CMK (cell line): ENCODE data around the gene TPX2.
A peak's percentile ranks its signal among the peaks of the same experiment; 100 is the strongest.

Experiments
- DNase-seq: peaks from one replicate; pipeline ENCODE4 v3.0.0-alpha.2; 2010; ENCODE audit warnings: low read depth

The TPX2 gene

DNA sequence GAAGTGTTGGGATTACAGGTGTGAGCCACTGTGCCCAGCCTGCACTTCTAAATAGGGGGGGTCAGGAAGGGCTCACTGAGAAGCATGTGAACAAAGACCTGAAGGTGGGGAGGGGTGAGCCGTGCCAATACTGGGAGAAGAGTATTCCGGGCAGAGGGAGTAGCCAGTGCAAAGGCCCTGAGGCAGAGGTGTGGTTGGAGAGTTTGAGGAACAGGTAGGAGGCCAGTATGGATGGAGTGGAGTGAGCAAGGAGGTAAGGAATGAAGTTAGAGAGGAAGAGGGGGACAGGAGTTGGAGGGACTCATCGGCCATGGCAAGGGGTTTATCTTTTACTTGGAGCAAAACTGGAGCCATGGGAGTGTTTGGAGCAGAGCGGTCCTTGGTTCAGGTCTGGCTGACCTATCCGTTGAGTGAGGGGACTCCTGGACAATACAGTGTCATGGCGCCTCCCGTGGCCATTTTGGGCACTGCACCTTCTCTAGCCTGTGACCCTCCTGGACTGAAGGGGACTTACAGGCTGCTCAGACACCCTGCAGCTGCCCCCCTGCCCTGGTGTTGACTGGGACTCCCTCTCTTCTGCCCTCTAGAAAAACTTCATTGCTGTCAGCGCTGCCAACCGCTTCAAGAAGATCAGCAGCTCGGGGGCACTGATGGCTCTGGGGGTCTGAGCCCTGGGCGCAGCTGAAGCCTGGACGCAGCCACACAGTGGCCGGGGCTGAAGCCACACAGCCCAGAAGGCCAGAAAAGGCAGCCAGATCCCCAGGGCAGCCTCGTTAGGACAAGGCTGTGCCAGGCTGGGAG is 94.2 kb downstream of the TPX2 start:
- peak; percentile 55 for DNase-seq

DNA sequence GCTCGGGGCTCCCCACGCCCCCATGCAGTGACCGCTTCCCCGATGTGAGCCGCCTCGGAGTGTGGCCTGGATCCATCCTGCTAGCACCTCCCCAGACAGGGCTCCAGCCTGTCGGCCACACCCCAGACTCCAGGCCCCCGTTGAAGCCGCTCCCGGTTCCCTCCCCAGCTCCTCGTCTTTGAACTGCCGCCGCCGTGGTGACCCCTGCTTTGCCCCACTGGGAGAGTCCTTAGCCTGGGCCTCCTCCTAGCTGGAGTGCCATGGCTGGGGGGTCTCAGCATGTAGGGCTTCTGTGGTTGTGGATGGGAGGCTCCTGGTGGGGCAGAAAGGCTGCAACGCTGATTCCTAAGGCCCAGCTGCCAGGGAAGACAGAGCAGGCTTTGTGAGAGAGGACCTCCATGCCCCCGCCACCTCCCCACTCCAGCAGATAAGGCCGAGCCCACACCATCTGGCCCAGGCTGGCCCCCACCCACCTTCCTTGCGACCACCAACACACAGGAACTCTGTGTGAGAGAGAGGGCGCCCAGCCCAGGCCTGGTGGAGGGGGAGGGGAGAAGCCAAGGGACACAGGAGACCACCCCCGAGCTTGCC is 94.9 kb downstream of the TPX2 start:
- DNase-seq, result no peak

DNA sequence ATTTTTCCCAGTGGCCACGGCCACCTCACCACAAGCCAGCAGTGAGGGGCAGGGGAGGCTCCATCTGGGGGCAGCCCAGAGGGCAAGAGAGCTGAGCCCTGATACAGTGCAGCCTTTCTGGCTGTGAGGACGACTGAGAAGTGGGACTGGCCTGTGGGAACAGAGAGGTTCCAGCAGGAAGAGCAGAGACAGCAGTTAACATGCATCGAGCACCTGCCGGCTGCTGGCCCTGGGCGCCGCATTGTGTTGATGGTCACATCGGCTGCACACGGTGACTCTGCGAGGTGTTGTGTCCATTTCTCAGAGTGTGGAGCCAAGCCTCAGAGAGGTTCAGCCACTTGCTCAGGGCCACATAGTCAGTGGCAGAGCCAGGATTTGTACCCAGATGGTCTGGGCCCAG is 96.5 kb downstream of the TPX2 start:
- DNase-seq, result no peak

DNA sequence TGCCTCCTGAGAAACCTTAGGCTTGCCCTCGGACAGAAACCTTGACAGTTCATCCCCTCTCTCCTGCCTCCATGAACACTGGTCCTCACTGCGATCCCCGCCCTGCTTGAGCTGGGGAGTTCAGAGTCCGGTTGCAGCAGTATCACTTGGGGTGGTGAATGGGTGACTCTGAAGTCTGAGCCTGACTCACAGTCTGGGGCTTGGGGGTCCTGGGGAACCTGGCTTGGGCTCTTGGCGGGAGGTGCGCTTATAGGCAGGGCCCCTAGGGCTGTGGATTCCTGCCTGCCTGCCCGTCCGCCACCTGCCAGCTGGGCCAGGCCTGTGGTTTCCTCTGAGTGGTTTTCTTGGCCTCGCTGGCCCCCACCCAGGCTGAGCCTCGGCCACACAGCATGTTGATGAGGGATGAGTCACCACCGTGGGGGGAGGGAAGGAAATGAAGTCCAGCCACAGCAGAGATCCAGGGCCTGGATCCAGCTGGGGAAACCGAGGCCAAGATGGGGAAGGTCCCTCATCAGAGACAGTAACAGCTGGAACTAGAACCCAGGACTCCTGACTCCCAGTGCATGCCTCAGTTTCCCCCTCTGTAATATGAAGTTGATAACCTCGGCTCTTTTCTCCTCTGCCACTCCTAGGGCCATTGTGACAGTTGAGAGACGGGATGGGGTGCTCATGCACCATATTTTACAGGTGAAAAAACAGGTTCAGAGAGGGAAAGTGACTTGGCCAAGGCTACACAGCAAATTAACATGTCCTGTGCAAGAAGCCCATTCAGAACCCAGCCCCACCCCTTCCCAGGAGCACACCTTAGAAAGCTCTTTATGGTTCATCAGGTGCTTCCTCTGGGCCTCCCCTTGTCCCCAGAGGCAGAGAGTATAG is 97.1 kb downstream of the TPX2 start:
- peak; percentile 32 for DNase-seq

DNA sequence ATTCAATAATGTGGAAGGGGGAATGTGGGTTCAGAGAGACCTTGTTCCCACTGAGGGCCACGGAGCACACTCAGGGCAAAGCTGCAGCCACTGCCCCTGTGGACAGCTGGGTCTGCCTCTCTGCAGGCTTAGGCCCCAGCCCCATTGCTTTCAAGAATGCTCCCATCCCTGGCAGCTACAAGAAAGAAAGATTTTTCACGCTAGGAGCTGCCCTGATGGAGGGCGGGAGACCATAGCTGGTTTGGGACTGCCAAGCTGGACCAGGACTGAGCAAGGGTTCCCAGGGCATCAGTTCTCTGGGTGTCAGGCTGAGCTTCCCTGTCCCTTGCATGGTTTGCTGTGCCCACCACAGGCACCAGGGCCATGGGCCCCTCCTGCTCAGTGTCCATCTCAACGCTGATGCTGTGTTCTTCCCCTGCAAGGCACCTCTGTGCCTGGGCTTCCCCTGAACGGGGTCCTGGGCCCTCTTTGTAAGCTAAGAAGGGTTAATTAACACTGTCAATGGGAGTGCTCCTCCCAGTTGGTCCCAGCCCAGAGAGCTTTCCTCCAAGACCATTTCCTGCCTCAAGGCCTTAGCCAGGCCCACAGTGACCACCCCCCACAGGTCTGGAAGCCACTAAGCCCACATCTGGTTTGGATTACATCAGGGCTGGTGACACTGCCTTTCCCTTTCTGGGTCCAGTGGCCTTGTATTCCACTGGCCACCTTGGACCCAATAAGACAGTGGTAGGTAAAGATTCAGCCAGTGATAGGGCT is 97.9 kb downstream of the TPX2 start:
- DNase-seq, result no peak

DNA sequence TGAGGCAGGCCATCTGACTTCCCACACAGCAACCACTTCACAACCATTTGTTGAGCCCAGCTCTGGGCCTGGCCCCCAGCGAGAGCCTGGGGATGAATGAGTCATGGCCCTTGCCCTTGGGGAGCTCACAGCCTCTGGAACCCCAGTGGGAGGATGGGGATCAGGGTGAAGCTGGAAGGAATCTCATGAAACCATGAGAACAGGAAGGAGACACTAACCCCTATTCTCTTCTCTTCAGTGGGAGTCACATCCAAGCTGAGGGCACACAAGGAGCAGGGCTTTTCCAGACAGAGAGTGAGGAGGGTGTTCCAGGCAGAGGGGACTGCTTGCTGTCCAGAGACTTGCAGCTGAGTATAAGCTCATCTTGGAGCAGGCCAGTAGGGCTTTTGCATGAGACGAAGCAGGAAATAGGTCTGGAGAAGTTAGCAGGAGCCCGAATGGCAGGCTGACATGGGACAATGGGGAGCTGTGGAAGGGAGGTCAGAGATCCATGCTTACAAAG is 98.9 kb downstream of the TPX2 start:
- DNase-seq, result no peak

DNA sequence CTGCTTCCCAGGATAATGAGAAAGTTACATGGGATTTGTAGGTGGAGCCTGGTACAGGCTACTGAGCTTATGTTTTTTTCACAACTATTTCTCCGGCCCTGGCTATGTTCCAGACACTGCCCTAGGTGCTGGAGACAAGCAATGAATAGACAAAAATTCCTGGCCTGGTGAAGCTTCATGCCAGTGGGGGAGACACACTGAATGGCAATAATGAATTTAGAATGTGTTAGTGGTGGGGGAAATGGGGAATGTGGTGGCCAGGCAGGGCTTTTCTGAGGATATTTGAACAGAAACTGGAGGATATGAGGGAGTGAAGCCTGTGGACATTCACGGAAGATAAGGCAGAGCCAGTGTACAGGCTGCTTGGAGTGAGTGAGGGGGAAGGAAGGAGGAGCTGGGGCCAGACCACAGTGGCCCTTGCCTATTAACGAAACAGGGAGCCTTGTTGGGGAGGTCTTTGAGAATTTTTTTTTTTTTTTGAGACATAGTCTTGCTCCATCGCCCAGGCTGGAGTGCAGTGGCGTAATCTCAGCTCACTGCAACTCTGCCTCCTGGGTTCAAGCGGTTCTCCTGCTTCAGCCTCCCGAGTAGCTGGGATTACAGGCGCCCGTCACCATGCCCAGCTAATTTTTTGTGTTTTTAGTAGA is 99.7 kb downstream of the TPX2 start:
- DNase-seq, result no peak

DNA sequence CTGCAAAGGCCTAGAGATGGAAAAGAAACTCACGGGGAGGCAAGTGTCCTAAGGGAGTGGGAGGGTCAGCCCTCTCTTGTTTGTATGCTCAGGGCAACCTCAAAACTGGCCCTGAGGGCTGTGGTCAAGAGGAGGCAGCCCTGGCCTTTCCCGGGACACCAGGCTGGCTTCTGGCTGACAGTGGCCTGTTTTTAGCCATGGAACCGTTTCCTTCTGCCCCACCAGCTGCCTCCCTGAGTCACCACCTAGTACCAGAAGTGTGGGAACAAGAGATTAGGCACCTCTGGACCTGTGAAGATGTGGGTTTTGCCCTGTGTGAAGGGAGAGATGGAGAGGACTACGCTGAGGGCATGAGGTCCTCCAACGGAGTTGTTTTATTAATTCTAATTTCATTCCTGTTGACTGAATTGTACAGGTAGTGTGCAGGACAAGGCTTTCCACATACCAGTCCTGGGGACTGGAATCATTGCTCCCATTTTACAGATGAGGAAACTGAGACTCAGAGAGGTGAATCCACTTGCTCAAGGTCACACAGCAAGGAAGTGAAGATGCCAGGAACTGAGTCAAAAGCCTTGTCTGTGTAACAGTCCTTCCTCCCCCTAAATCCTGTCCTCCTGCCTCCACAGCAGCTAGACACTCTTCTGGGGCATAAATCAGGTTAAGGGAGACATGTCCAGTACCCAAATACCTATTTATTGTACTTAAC is 100.8 kb downstream of the TPX2 start:
- DNase-seq, result no peak

DNA sequence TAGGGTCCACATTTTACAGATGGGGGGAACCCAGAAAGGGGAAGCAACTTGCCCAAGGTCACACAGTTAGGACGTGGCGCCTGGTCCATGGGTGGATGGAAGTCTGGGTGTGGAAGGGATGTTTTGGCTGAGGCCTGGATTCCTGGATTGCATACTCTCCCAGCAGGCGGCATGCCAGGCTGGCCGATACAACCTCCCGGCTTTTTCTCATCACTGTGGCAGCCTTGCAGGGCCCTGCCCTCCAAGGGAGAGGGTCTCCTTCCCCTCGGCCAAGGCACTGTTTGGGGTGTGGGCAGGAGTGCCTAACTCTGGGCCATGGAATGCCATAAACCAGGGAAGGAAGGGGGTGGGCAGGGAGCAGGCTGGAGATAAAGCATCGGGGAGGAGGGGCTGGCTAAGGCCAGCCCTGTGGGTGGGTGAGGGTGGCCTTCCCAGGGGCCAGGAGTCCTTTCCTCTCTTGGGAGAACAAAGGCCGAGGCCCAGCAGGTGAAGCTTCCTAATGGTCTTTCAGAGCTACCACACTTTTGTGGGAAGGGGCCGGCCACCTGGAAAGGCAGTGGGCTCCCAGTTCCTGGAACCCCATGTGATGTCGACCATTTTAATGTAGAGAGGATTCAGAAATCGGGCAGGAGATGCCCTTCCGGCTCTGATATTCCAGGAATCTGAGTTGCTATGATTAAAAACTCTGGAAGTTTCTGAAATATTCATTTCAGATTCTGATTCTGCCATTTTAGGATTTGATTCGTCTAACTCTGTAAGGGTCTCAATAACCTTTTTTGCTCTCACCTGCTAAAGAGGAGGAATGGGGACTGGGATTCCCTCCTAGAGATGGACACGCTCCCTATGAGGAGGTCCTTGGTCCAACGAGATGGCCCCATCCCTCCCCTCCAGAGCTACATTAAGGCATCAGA is 102.1 kb downstream of the TPX2 start:
- no peak for DNase-seq

DNA sequence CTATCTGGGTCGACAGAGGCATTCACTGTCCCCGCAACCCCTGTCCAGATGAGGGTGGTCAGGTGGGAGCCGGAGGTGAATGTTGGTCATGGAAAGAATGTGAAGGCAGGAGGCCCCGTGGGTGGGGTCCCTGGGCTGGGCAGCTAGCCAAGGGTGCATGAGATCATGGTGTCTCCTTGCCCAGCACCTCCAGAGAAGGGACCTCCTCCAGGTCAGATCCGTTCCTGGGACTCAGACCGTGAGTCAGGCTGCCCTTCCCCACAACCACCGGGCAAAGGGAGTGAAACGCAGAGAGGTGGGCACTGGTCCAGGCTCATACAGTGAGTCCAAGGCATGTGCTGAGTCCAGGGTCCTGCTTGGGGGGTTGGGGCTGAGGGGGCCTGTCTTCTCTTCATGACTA is 102.8 kb downstream of the TPX2 start:
- no peak for DNase-seq

DNA sequence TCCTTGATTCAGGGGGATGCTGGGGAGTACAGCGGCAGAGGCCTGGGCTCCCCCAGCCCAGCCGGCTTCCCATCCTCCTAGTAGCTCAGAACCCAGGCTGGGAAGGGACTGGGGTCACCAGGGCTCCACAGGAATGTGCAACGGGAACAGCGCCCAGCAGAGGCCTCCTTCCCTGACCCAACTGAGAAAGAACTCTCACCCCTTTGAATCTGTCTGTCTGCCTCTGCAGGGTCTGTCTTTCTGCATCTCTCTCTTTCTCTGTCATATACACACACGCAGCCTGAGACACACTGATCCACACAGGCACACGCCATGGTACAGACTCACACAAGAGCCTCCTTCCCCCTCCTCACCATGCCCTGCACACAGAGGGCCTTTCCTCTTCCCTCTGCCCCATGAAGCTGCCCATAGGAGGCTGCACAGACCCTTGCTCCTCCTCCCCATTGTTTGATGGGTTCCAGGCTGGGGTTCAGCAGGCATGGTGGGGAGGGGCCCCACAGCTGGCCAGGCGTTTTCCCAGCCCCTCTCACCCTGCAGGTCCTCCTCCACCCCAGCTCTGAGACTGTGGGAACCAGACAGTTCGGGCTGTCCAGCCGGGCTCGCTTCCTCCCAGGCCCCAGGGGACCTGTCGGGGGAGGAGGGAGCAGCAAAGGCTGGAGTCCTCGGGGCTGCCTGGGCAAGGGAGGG is 103.5 kb downstream of the TPX2 start:
- no peak for DNase-seq

DNA sequence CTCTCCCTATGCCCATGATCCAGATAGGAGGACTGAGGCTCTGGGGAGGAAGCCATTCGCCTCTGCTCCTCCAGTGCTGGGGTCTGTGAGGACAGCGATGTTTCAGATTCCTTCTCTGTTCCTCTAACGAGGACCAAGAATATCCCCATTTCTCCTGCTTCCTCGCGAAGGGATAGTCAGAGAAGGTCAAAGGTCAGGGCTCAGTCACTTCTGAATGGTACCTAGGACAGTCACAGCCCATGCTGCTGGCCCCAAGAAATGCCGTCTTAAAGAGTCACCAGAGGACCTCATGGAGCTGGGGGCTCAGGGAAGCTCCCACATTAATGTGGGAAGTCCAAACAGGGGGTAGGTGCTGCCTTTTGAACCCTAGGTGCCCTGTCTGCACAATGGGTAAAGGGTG is 104.2 kb downstream of the TPX2 start:
- DNase-seq, result no peak

DNA sequence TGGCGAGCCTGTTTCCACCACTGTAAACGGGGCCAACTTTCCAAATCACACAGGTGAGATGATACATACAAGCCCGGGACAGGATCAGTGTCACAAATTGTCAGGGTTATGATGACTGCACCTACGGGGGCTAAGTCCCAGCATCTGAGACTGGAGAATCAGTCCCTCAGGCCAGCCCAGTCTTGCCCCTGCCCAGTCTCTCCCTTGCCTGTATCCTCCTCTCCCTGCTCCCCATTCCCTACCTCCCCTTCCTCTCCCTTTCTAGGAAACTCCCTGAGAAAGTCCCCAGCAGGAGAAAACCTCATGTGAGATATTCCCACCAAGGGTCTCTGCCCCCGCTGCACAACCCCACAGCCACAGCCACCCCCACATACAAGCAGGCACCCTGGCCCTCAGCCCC is 104.8 kb downstream of the TPX2 start:
- no peak for DNase-seq

DNA sequence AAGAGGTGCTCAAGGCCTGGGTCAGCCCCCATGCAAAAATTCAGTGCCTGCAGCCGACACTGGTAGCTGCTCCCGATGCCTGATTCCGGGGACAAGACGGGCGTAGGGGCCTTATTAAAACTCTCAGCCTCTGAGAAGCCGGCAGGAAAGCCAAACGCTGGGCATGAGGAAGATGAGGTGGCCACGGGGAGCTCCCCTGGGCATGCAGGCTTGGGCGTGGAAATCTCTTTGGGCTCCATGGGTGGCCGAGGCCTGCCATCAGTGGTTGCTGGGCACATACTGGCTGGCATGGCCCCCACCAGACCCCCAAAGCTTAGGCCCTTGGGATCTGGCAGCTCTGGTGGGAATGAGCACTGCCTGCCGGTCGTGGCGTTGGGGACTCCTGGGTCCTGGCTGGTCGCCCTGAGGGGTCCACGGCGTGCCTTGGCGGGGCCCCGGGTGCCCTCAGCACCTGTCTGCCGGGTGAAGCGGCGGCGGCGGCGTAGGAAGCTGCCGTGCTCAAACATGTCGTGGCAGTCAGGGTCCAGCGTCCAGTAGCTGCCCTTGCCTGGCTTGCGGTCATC is 105.7 kb downstream of the TPX2 start:
- no peak for DNase-seq

DNA sequence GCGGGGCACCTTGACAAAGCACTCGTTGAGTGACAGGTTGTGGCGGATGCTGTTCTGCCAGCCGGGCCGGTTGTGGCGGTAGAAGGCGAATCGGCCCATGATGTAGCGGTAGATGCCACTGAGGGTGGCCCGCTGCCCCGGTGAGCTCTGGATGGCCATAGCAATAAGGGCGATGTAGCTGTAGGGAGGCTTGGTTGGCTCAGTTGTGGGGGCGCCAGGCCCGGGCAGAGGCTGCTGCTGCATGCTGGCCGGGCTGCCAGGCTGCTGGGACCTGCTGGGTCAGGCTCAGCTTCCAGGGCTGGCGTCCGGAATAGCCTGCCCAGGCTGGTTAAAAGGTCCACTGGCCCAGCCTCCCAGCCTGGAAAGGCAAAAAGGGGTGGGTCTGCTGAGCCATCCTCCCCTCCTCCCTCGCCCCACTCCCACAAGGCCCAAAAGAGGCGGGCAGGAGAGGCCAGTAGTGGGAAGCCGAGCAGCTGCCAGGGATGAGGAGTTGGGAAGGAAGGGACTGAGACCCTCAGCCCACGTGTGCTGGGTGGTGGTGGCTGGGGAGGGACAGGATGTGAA is 106.3 kb downstream of the TPX2 start, which contains the start of gene FOXS1:
Gene FOXS1, minus strand, starts transcription at position 305 of the 564 bp plus-strand sequence. Its CDS starts 62 bp downstream, at position 243.
- no peak for DNase-seq

DNA sequence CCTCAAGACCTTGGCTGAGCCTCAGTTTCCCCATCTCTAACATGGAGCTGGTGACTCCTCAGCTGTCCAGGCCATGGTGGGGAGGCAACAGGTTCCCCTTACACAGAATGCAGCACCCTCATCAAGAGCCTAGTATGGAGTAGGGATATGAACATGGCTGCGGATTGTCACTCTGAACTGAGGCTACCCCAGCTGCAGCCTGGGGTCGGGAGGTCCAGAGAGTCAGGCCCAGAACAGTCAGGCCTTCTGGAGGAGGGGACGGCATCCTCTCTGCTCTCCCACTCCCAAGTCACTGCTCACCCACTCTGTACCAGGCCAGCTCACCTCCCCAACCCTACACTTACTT is 107.7 kb downstream of the TPX2 start:
- no peak for DNase-seq

DNA sequence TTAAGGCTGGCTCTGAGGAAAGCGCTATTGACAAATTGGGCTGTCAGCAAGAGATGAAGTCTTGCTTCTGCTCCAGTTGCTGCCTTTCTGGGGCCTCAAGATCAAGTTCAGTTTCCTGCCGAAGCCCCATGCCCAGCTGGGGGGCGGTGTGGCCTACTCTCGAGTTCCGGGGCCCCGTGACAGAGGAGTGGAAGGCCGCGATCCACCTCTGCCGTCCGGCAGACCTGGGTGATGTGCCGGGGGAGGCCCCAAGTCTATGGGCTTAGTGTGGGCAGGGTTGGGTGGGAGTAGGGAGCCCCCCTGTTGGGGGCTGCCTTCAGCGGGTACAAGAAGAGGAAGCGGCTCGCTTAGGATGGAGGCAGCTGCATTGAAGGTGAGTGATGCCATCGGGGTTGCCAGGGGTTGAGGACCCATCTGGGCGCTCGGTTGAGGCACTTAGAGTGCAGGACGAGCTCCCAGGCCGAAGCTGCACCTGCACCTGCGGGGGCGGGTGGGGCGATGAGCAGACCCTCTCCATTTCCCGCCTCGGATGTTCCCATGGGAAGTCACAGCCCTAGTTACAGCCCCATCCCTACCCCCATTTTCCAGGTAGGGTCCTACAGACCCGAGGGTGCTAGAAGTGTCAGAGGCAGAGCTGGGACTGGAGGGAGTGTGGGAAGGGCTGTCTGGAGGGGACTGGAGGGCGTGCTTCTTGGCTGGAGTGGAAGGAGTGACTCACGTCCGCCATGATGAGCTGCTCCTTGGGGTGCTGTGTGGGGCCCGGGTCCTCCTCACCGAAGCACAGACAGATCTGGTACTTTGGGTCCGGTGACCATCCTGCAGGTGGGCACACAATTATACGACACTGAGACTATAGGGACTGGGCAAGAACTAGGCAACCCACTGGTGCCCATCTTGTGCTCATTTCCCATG is 109.3 kb downstream of the TPX2 start:
- DNase-seq, result no peak
